HepG2 (cell line): ENCODE data around the gene NFXL1. TPM values are rescaled to one million over a fixed set of nuclear protein-coding genes. Genes with fewer than 3 reads are reported as not detected.

Experiments
- KLF12 ChIP-seq: sonication (generic); formaldehyde crosslinking; IDR thresholded peaks from 2 replicates; pipeline ENCODE4 v1.4.0; 2020; ENCODE audit warnings: missing genetic modification reagents, borderline replicate concordance
- RCOR2 ChIP-seq: IDR thresholded peaks from 2 replicates; pipeline ENCODE4 v1.6.1; 2016; ENCODE audit warnings: missing biosample characterization, missing genetic modification reagents
- REXO4 ChIP-seq: sonication (generic); formaldehyde crosslinking; IDR thresholded peaks from 2 replicates; pipeline ENCODE4 v1.8.0; 2022; ENCODE audit warnings: missing genetic modification reagents, mild to moderate bottlenecking, borderline replicate concordance
- SOX5 ChIP-seq: IDR thresholded peaks from 2 replicates; pipeline ENCODE4 v1.6.1; 2016; ENCODE audit warnings: borderline replicate concordance
- ZBTB40 ChIP-seq, 2 experiments: fragments of 450-650 bp in 1 of 2; sonication (generic) in 1 of 2; formaldehyde crosslinking in 1 of 2; IDR thresholded peaks; 2 replicates each; pipeline versions ENCODE4 v1.6.1 to v1.8.0; 2016 to 2022; ENCODE audit warnings: antibody characterized with exemption in 1 of 2, mild to moderate bottlenecking in 1 of 2, missing genetic modification reagents in 1 of 2
- ZSCAN21 ChIP-seq: sonication (generic); formaldehyde crosslinking; IDR thresholded peaks from 2 replicates; pipeline ENCODE4 v1.8.0; 2022; ENCODE audit warnings: mild to moderate bottlenecking, missing genetic modification reagents, moderate library complexity, borderline replicate concordance
- polyA plus RNA-seq, 8 experiments: library from polyadenylated mRNA; depleted of rRNA in 3 of 8; stranded (reverse) in 7 of 8; unstranded in 1 of 8; fragments of >200 nt; fragmentation: Illumina TruSeq in 4 of 8; extraction: Trizol in 4 of 8; gene quantifications; 2 replicates each; pipeline versions ENCODE4 v1.2.1 to v1.2.3, GENCODE V29; 2011 to 2016; ENCODE audit warnings: low read depth in 4 of 8, missing spikeins in 1 of 8, mixed read lengths in 1 of 8; ENCODE audit not compliant: insufficient read depth in 1 of 8
- total RNA-seq, 5 experiments: library from RNA; depleted of rRNA; stranded (reverse); fragments of >200 nt; fragmentation: Illumina TruSeq; extraction: Trizol; gene quantifications; 2 replicates each; pipeline ENCODE4 v1.2.3, GENCODE V29; 2016; ENCODE audit warnings: low read depth in 1 of 5

The NFXL1 gene
- total and polyA plus RNA-seq, 2 of the 13 experiments (the other 11 are each of a cell fraction or from before 2014, with no cell fraction given), result 12.0 to 18.6 TPM

- TF ChIP-seq RCOR2 (no peak), ZSCAN21 (CRISPR knock-in tag) (no peak), SOX5 (CRISPR knock-in tag) (no peak), KLF12 (CRISPR knock-in tag) (no peak), ZBTB40 (IDR thresholded peaks at IDR 0.05) (no peak), ZBTB40 (CRISPR knock-in tag; IDR thresholded peaks at IDR 0.05) (no peak), REXO4 (CRISPR knock-in tag) (no peak)
Observed at GRCh38 chr4:47907089-47907646, 7.2 kb downstream of the NFXL1 start (continued).
